HuH-7.5 (cell line): Measurements from ENCODE around the gene BRD1.
A peak's percentile ranks its signal among the peaks of the same experiment; 100 is the strongest.
"Not testable (repeated sequence)": the region's sequence is repeated elsewhere in the genome, so short reads cannot be mapped to it uniquely, and the experiment has no call there.

ENCODE experiments used
- DNase-seq: peaks from one replicate; pipeline ENCODE4 v3.0.0; 2011; ENCODE audit warnings: low spot score

Gene BRD1

GRCh38 chr22:49853981-49854831 lies 26.5 kb upstream of the BRD1 start:
- peak; percentile 64 for DNase-seq

- peak; percentile 99 for DNase-seq
Measured at GRCh38 chr22:49852898-49853894, 25.5 kb upstream of the BRD1 start, which contains the start of gene ZBED4. Gene ZBED4, plus strand, starts transcription at chr22:49853844. Its CDS starts 29,819 bp downstream, at chr22:49883663.

- not testable (repeated sequence) for DNase-seq
Measured at GRCh38 chr22:49852568-49852897, 24.9 kb upstream of the BRD1 start.

- no peak for DNase-seq
Measured at GRCh38 chr22:49850959-49851802, 23.5 kb upstream of the BRD1 start.

- DNase-seq = no peak
Measured at GRCh38 chr22:49850021-49850911, 22.6 kb upstream of the BRD1 start.

GRCh38 chr22:49849161-49850020 lies 21.7 kb upstream of the BRD1 start:
- DNase-seq = no peak

GRCh38 chr22:49848690-49849160 lies 21.1 kb upstream of the BRD1 start:
- DNase-seq = peak; percentile 49

GRCh38 chr22:49847751-49848689 lies 20.3 kb upstream of the BRD1 start:
- peak; percentile 79 for DNase-seq

GRCh38 chr22:49845666-49846459 lies 18.2 kb upstream of the BRD1 start:
- no peak for DNase-seq

GRCh38 chr22:49845241-49845640 lies 17.6 kb upstream of the BRD1 start:
- no peak for DNase-seq

GRCh38 chr22:49838771-49839717 lies 11.4 kb upstream of the BRD1 start:
- peak; percentile 85 for DNase-seq

GRCh38 chr22:49833340-49834007 lies 5.8 kb upstream of the BRD1 start:
- DNase-seq = no peak

- no peak for DNase-seq
Measured at GRCh38 chr22:49829044-49829853, 1.6 kb upstream of the BRD1 start.

GRCh38 chr22:49828599-49828965 lies 909 bp upstream of the BRD1 start:
- no peak for DNase-seq

GRCh38 chr22:49827271-49827852 lies 311 bp downstream of the BRD1 start:
- no peak for DNase-seq
